Naive thymus-derived CD4-positive, alpha-beta T cell (primary cell): ENCODE results near the gene PAGE2B. TPM values are rescaled to one million over a fixed set of nuclear protein-coding genes. Genes with fewer than 3 reads are reported as not detected.

Experiments used
- ATAC-seq: fragments of 150-1000 bp; cut with Tn5 transposase; 2 replicates; pipeline ENCODE4 v1.10.0; 2021; ENCODE audit warnings: mild to moderate bottlenecking, moderate library complexity
- CTCF ChIA-PET: fragments of 350-600 bp; sonication (Branson Sonifier 250); formaldehyde crosslinking; loops from one replicate; lab custom pipeline; 2021; ENCODE audit warnings: antibody characterized with exemption; lab: Charles Lee
- POLR2A ChIA-PET: fragments of 350-600 bp; sonication (Branson Sonifier 250); formaldehyde crosslinking; loops from one replicate; lab custom pipeline; 2021; ENCODE audit warnings: antibody characterized with exemption, inconsistent platforms; lab: Charles Lee
- DNase-seq, 9 donors: peaks; one replicate each; pipeline versions ENCODE4 v3.0.0 to v3.0.0-alpha.2; 2020 to 2022; ENCODE audit warnings: mixed read lengths in 1 of 9
- H3K27ac ChIP-seq: one replicate; pipeline ENCODE4 v1.7.0; 2013; ENCODE audit warnings: mild to moderate bottlenecking, low read depth, low read length, moderate library complexity
- H3K27me3 ChIP-seq, 2 donors: one replicate each; pipeline ENCODE4 v1.7.0; 2013; ENCODE audit warnings: low read length in 2 of 2, mild to moderate bottlenecking in 2 of 2, moderate library complexity in 2 of 2; ENCODE audit not compliant: control insufficient read depth in 2 of 2, insufficient read depth in 2 of 2
- H3K36me3 ChIP-seq, 3 experiments: 1 replicate in 2 of 3; 2 replicates in 1 of 3; pipeline ENCODE4 v1.7.0; 2013; ENCODE audit warnings: low read length in 3 of 3, mild to moderate bottlenecking in 3 of 3, moderate library complexity in 1 of 3; ENCODE audit not compliant: insufficient read depth in 3 of 3, control insufficient read depth in 2 of 3
- H3K4me1 ChIP-seq, 2 donors: one replicate each; pipeline ENCODE4 v1.7.0; 2013; ENCODE audit warnings: low read length in 2 of 2, mild to moderate bottlenecking in 2 of 2, moderate library complexity in 1 of 2; ENCODE audit not compliant: control insufficient read depth in 2 of 2, insufficient read depth in 2 of 2
- H3K4me3 ChIP-seq: 2 replicates; pipeline ENCODE4 v1.7.0; 2013; ENCODE audit warnings: mild to moderate bottlenecking, low read length
- H3K9me3 ChIP-seq, 3 experiments: 1 replicate in 2 of 3; 2 replicates in 1 of 3; pipeline ENCODE4 v1.7.0; 2013; ENCODE audit warnings: low read length in 3 of 3; ENCODE audit not compliant: control insufficient read depth in 2 of 3
- H3K27ac Mint-ChIP-seq, 9 donors: one replicate each; pipeline ENCODE4 v1.8.0; 2020 to 2022; ENCODE audit warnings: mixed read lengths in 9 of 9, mild to moderate bottlenecking in 8 of 9, moderate library complexity in 5 of 9, inconsistent platforms in 2 of 9
- H3K27me3 Mint-ChIP-seq, 5 donors: one replicate each; pipeline ENCODE4 v1.8.0; 2021 to 2022; ENCODE audit warnings: mixed read lengths in 5 of 5, mild to moderate bottlenecking in 1 of 5
- H3K36me3 Mint-ChIP-seq, 5 donors: one replicate each; pipeline ENCODE4 v1.8.0; 2020 to 2022; ENCODE audit warnings: mixed read lengths in 5 of 5, mild to moderate bottlenecking in 3 of 5, inconsistent platforms in 1 of 5
- H3K4me1 Mint-ChIP-seq, 7 donors: one replicate each; pipeline ENCODE4 v1.8.0; 2020 to 2022; ENCODE audit warnings: mixed read lengths in 7 of 7, mild to moderate bottlenecking in 3 of 7, inconsistent platforms in 1 of 7
- H3K4me3 Mint-ChIP-seq, 10 donors: one replicate each; pipeline ENCODE4 v1.8.0; 2020 to 2022; ENCODE audit warnings: mild to moderate bottlenecking in 10 of 10, mixed read lengths in 10 of 10, moderate library complexity in 6 of 10, inconsistent platforms in 2 of 10
- H3K9me3 Mint-ChIP-seq, 11 donors: one replicate each; pipeline ENCODE4 v1.8.0; 2020 to 2022; ENCODE audit warnings: mixed read lengths in 11 of 11, mild to moderate bottlenecking in 4 of 11, inconsistent platforms in 1 of 11, moderate library complexity in 1 of 11
- intact Hi-C, 2 donors: fragments of 100-400 bp; cut with micrococcal nuclease; formaldehyde crosslinking; loops; one replicate each; pipeline ENCODE4 v1.15.1; 2023
- polyA plus RNA-seq, 2 donors: library from polyadenylated mRNA; unstranded; fragments of 300-500 nt; fragmentation: Illumina TruSeq; gene quantifications; one replicate each; pipeline ENCODE4 v1.2.3, GENCODE V29; 2021
- total RNA-seq, 6 experiments: library from RNA in 5 of 6; stranded (reverse) in 5 of 6; gene quantifications; 1 replicate in 5 of 6; 2 replicates in 1 of 6; pipeline ENCODE4 v1.2.3 and lab custom pipeline; 2021 to 2026

The PAGE2B gene
- total and polyA plus RNA-seq, 7 experiments from 2014 or later = 0.91 to 1.2 TPM; not detected in 5

DNA sequence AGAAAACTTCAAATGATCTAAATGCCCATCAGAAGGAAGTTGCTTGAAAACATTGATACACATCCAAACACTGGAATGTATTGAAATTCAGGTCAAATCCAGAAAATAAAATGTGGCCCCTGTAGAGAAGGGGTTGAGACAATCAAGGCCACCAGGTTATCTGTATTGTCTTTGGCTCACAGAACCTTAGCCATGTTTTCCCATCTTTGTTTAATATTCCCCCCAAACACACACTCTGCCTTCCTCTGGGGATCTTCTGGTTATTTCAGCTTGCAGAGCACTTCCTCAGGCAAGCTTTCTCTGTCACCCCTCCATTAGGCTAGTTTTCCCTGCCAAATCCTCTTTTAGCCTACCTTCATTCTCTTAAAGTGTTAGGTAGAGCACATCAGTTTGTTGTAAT, 44.4 kb downstream of the PAGE2B start:
- Histone ChIP-seq H3K9me3 (no peaks in the 10 kb centered on the region), H3K27ac (no peak overlapping the region), H3K27me3 (no peaks in the 10 kb centered on the region), H3K4me3 (no peak overlapping the region), H3K36me3 (no peaks in the 10 kb centered on the region), H3K4me1 (peaks cover 0 to 28% of the 10 kb centered on the region in 2 donors)
- DNase-seq = no peak
- ChIA-PET CTCF (no interaction called here), POLR2A (interaction anchor here (0.7 kb wide), 1 partner anchor 228 kb away, joined by 3 read pairs; no protein-coding TSS in a partner anchor)
- Mint-ChIP-seq H3K36me3 (no peaks in the 10 kb centered on the region), H3K4me3 (peak overlapping the region in 1 of 10 donors; percentile 55), H3K9me3 (peaks cover 0 to 1% (median 0%) of the 10 kb centered on the region in 11 donors), H3K27me3 (peaks cover 0 to 4% (median 0%) of the 10 kb centered on the region in 5 donors), H3K4me1 (peaks cover 8 to 30% (median 14%) of the 10 kb centered on the region in 7 donors), H3K27ac (no peak overlapping the region)
- intact Hi-C loops = no loop called here
- no peak for ATAC-seq

DNA sequence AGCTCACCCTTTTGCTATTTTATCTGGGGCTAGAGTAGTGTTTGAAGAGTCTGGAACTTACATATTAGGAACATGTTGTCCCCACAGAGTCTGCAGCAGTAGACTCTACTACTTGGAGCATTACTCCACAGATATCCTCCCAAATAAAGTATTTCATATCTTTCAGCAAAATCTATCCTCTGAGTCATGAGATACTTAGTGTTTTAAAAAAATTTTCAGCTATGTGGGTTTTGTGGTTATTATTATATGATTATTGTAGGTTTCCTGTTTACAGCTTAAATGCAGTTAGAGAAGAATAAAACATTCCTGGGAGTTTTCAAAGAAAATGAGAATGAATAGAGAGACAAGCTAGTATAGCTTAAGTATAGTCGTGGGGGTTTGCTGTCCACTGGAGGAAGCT, 44.9 kb downstream of the PAGE2B start:
- Histone ChIP-seq H3K27ac (no peak overlapping the region), H3K4me1 (peaks cover 0 to 28% of the 10 kb centered on the region in 2 donors), H3K27me3 (no peaks in the 10 kb centered on the region), H3K9me3 (no peaks in the 10 kb centered on the region), H3K36me3 (no peaks in the 10 kb centered on the region), H3K4me3 (no peak overlapping the region)
- DNase-seq (no peak), ATAC-seq (no peak)
- peaks cover 8 to 30% (median 14%) of the 10 kb centered on the region in 7 donors for H3K4me1 Mint-ChIP-seq
- ChIA-PET POLR2A (interaction anchor here (0.7 kb wide), 1 partner anchor 228 kb away, joined by 3 read pairs; no protein-coding TSS in a partner anchor), CTCF (no interaction called here)
- intact Hi-C loops = no loop called here
- H3K9me3 Mint-ChIP-seq = peaks cover 0 to 1% (median 0%) of the 10 kb centered on the region in 11 donors
- H3K36me3 Mint-ChIP-seq = no peaks in the 10 kb centered on the region
- H3K27ac Mint-ChIP-seq = no peak overlapping the region
- peak overlapping the region in 1 of 10 donors; percentile 55 for H3K4me3 Mint-ChIP-seq
- H3K27me3 Mint-ChIP-seq = peaks cover 0 to 4% (median 0%) of the 10 kb centered on the region in 5 donors

DNA sequence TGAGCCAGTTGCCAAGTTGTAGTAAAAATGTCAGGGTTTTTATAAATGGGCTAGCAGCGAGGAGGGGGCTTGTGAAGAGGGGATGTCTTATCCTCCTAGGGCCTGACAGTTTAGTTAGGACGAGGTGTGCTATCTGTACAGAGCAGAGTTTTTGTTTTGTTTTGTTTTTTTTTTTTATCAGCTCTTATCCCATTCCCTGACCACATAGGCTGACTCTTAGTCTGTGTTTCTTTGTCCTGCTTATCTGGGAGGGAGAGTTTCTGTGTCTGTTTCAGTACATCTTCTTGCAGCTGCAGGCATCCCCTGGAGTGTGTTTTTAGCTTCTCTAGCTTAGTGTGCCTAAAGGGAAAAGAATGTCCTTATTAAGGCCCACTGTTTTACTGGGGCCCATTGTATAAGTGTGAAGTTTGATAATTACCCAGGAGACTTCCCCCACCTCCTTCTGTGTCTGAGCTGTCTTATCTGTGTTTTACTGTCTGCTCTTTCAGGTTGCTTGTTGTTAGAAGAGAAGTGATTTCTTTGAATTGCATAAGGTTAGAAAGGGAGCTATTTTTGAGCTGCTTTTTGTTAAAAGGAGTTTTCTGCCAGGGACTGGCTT, 46.0 kb downstream of the PAGE2B start:
- no peak for DNase-seq
- CTCF ChIA-PET = no interaction called here
- Histone ChIP-seq H3K4me3 (no peak overlapping the region), H3K27me3 (no peaks in the 10 kb centered on the region), H3K4me1 (peaks cover 0 to 28% of the 10 kb centered on the region in 2 donors), H3K27ac (no peak overlapping the region), H3K36me3 (no peaks in the 10 kb centered on the region), H3K9me3 (no peaks in the 10 kb centered on the region)
- POLR2A ChIA-PET = no interaction called here
- H3K9me3 Mint-ChIP-seq = peaks cover 0 to 1% (median 0%) of the 10 kb centered on the region in 11 donors
- no peak for ATAC-seq
- no peak overlapping the region for H3K4me3 Mint-ChIP-seq
- H3K4me1 Mint-ChIP-seq = peaks cover 8 to 30% (median 14%) of the 10 kb centered on the region in 7 donors
- H3K27ac Mint-ChIP-seq = peak overlapping the region in 1 of 9 donors; percentile 25
- intact Hi-C loops = no loop called here
- no peaks in the 10 kb centered on the region for H3K36me3 Mint-ChIP-seq
- peaks cover 0 to 8% (median 0%) of the 10 kb centered on the region in 5 donors for H3K27me3 Mint-ChIP-seq

DNA sequence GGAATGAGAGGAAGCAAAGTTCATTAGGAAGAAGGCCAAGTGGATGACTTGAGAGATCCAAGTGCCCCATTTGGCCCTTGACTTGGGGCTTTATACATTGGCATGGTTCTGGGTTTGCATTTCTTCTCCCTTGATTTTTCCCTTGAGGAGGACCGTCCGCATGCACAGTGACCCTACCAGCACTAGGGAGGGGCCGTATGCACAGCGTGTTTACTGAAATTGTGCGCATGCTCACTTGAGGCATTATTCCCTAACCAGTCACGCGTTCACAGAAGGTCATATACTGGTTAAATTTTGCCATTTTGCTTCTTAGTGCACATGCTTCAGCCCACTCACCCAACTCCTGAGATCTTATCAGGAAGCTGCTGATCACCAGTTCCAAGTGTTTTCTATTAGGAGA, 49.1 kb downstream of the PAGE2B start:
- peaks cover 0 to 11% (median 0%) of the 10 kb centered on the region in 5 donors for H3K27me3 Mint-ChIP-seq
- H3K9me3 ChIP-seq = no peaks in the 10 kb centered on the region
- no peak for DNase-seq
- H3K4me1 Mint-ChIP-seq = peaks cover 3 to 22% (median 11%) of the 10 kb centered on the region in 7 donors
- POLR2A ChIA-PET = no interaction called here
- H3K27ac ChIP-seq = no peak overlapping the region
- no peak for ATAC-seq
- H3K27me3 ChIP-seq = no peaks in the 10 kb centered on the region
- H3K36me3 ChIP-seq = no peaks in the 10 kb centered on the region
- no peaks in the 10 kb centered on the region for H3K36me3 Mint-ChIP-seq
- H3K4me3 Mint-ChIP-seq = no peak overlapping the region
- CTCF ChIA-PET = no interaction called here
- intact Hi-C loops = no loop called here
- peaks cover 0 to 18% of the 10 kb centered on the region in 2 donors for H3K4me1 ChIP-seq
- H3K4me3 ChIP-seq = no peak overlapping the region
- no peak overlapping the region for H3K27ac Mint-ChIP-seq
- H3K9me3 Mint-ChIP-seq = peaks cover 0 to 1% (median 0%) of the 10 kb centered on the region in 11 donors

DNA sequence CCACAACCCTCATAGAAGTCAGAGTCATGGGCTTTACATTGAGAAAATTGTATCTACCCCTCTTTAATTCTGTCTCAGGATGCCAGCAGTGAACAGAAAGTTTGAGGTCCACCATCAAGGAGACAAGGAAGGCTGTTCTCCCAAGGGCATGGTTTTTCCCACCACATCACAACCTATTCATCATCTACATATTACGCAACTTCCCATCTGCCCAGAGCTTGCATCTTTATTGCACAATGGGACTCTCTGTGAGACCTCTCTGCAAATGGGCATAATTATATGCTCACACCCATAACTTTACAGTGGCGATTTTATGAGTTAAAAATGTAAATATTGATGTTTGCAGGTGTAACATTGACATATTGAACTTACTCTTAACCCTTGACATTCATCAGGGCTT, 52.9 kb downstream of the PAGE2B start:
- DNase-seq (no peak), ATAC-seq (no peak)
- Histone ChIP-seq H3K36me3 (no peaks in the 10 kb centered on the region), H3K27ac (no peak overlapping the region), H3K27me3 (no peaks in the 10 kb centered on the region), H3K4me1 (no peaks in the 10 kb centered on the region), H3K4me3 (no peak overlapping the region), H3K9me3 (no peaks in the 10 kb centered on the region)
- ChIA-PET CTCF (no interaction called here), POLR2A (no interaction called here)
- no peak overlapping the region for H3K4me3 Mint-ChIP-seq
- no peaks in the 10 kb centered on the region for H3K4me1 Mint-ChIP-seq
- H3K9me3 Mint-ChIP-seq = peaks cover 0 to 1% (median 0%) of the 10 kb centered on the region in 11 donors
- peaks cover 0 to 11% (median 0%) of the 10 kb centered on the region in 5 donors for H3K27me3 Mint-ChIP-seq
- intact Hi-C loops = no loop called here
- H3K27ac Mint-ChIP-seq = no peak overlapping the region
- no peaks in the 10 kb centered on the region for H3K36me3 Mint-ChIP-seq

Other genes with a start within 250 kb of the PAGE2B start
- 1 to 10 TPM in 4 of 5 experiments, under 1 TPM in 1; 0.61 to 4.3 (median 2.4) TPM for gene TRO, start 154.2 kb upstream of the PAGE2B start, total RNA-seq
- gene TRO, start 154.2 kb upstream of the PAGE2B start, polyA plus RNA-seq = 1 to 10 TPM in 1 of 2 donors, under 1 TPM in 1; 0.84 to 1.0 TPM
- under 1 TPM; 0.27 to 1.00 (median 0.65) TPM for gene PFKFB1, start 80.8 kb upstream of the PAGE2B start, total RNA-seq
- under 1 TPM in 1 of 2 donors, not detected in 1; 0.26 TPM for gene PFKFB1, start 80.8 kb upstream of the PAGE2B start, polyA plus RNA-seq
- 10 to 100 TPM in 4 of 5 experiments, 1 to 10 TPM in 1; 6.5 to 24.6 (median 12.2) TPM for gene APEX2, start 74.7 kb upstream of the PAGE2B start, total RNA-seq
- gene APEX2, start 74.7 kb upstream of the PAGE2B start, polyA plus RNA-seq = 10 to 100 TPM; 20.3 to 26.4 TPM
- gene ALAS2, start 44.1 kb upstream of the PAGE2B start, total RNA-seq = under 1 TPM in 1 of 5 experiments, not detected in 4; 0.24 TPM
- not detected for gene ALAS2, start 44.1 kb upstream of the PAGE2B start, polyA plus RNA-seq
- gene PAGE2, start 14.0 kb downstream of the PAGE2B start, total RNA-seq = not detected
- gene PAGE2, start 14.0 kb downstream of the PAGE2B start, polyA plus RNA-seq = not detected
- not detected for gene PAGE5, start 145.3 kb downstream of the PAGE2B start, total RNA-seq
- 1 to 10 TPM in 1 of 2 donors, under 1 TPM in 1; 0.50 to 1.0 TPM for gene PAGE5, start 145.3 kb downstream of the PAGE2B start, polyA plus RNA-seq
- gene PAGE3, start 189.9 kb downstream of the PAGE2B start, total RNA-seq = not detected
- gene PAGE3, start 189.9 kb downstream of the PAGE2B start, polyA plus RNA-seq = not detected